Peyer's patch (tissue), 4 donors: Measurements from ENCODE around the gene CDH10.

Experiments
- CTCF ChIP-seq, 6 experiments: fragments of 450-650 bp in 4 of 6; fragments of 200-600 bp in 2 of 6; sonication (generic) in 1 of 6; IDR thresholded peaks; one replicate each; pipeline ENCODE4 v1.5.1; 2017 to 2019; ENCODE audit warnings: antibody characterized with exemption in 6 of 6, mild to moderate bottlenecking in 3 of 6, moderate library complexity in 1 of 6
- POLR2A ChIP-seq, 2 donors: fragments of 450-650 bp; IDR thresholded peaks; one replicate each; pipeline ENCODE4 v1.5.1; 2017; ENCODE audit warnings: antibody characterized with exemption in 2 of 2, mild to moderate bottlenecking in 2 of 2, moderate library complexity in 2 of 2

GRCh38 chr5:24602188-24602587, 42.6 kb downstream of the CDH10 start:
- TF ChIP-seq POLR2A (IDR thresholded peaks at IDR 0.05) (no peak), CTCF (IDR thresholded peaks at IDR 0.05) (no peak)
